HepG2 (cell line): ENCODE data around the gene C19orf38. TPM values are rescaled to one million over a fixed set of nuclear protein-coding genes. Genes with fewer than 3 reads are reported as not detected.

ENCODE experiments used
- ATAC-seq: fragments of 200-7000 bp; cut with Tn5 transposase; 3 replicates; pipeline ENCODE4 v1.9.1; 2020; ENCODE audit warnings: mild to moderate bottlenecking, moderate library complexity
- BruUV-seq: library from RNA; stranded (reverse); fragments of 400-500 nt; replicated peaks from 2 replicates; lab custom pipeline; 2021; lab: Mats Ljungman, UMichigan
- CTCF ChIA-PET: fragments of 300-600 bp; formaldehyde crosslinking; extraction: SDS; loops from one replicate; lab custom pipeline; 2021; ENCODE audit warnings: low total read pairs, inconsistent platforms, low intra/inter-chr PET ratio; lab: Yijun Ruan, JAX
- POLR2A ChIA-PET: fragments of 350-600 bp; sonication (Branson Sonifier 250); formaldehyde crosslinking; loops from one replicate; lab custom pipeline; 2020; ENCODE audit warnings: antibody characterized with exemption, inconsistent platforms; lab: Yijun Ruan, JAX
- DNase-seq: peaks from one replicate; pipeline ENCODE4 v3.0.0-alpha.2; 2015; ENCODE audit warnings: low spot score
- FAIRE-seq: peaks from 3 replicates; lab custom pipeline; 2011; peaks lifted over from hg19 to GRCh38; lab: Jason Lieb, UNC
- H2AFZ ChIP-seq: one replicate; pipeline ENCODE4 v1.6.1; 2011; ENCODE audit warnings: low read length, inconsistent platforms
- H3K27ac ChIP-seq: fragments of 300-600 bp; 3 replicates; pipeline ENCODE4 v1.8.0; 2011; ENCODE audit warnings: mixed run types, mild to moderate bottlenecking, mixed read lengths, low read length, inconsistent platforms; ENCODE audit not compliant: insufficient read depth; ENCODE audit errors: extremely low read length
- H3K27me3 ChIP-seq, 2 experiments: fragments of 200-600 bp in 1 of 2; 2 replicates in 1 of 2; 3 replicates in 1 of 2; pipeline versions ENCODE4 v1.6.0 to v1.8.0; 2011; ENCODE audit warnings: low read length in 2 of 2, mild to moderate bottlenecking in 2 of 2, moderate library complexity in 2 of 2, inconsistent platforms in 1 of 2; ENCODE audit not compliant: insufficient read depth in 2 of 2, control insufficient read depth in 1 of 2
- H3K36me3 ChIP-seq, 2 experiments: fragments of 200-600 bp in 1 of 2; replicated peaks in 1 of 2; 2 replicates in 1 of 2; 3 replicates in 1 of 2; pipeline versions ENCODE4 v1.5.1 to v1.8.0; 2011; ENCODE audit warnings: low read length in 2 of 2, inconsistent platforms in 1 of 2; ENCODE audit not compliant: insufficient read depth in 2 of 2, control insufficient read depth in 1 of 2
- H3K4me1 ChIP-seq: 2 replicates; pipeline ENCODE4 v1.5.1; 2012; ENCODE audit warnings: low read length, inconsistent platforms; ENCODE audit not compliant: insufficient read depth
- H3K4me2 ChIP-seq: 2 replicates; pipeline ENCODE4 v1.6.0; 2011; ENCODE audit warnings: low read depth, low read length, inconsistent platforms
- H3K4me3 ChIP-seq, 3 experiments: fragments of 200-600 bp in 1 of 3; sonication (generic), shearing (Covaris generic) in 1 of 3; replicated peaks in 1 of 3; 2 replicates each; pipeline ENCODE4 v1.5.1; 2011 to 2016; ENCODE audit warnings: low read length in 3 of 3, inconsistent platforms in 2 of 3, low read depth in 2 of 3, mild to moderate bottlenecking in 2 of 3, control low read depth in 1 of 3, mixed read lengths in 1 of 3; ENCODE audit not compliant: insufficient read depth in 1 of 3
- H3K79me2 ChIP-seq: one replicate; pipeline ENCODE4 v1.6.1; 2011; ENCODE audit warnings: low read length, inconsistent platforms; ENCODE audit not compliant: insufficient read depth
- H3K9ac ChIP-seq: 2 replicates; pipeline ENCODE4 v1.6.0; 2011; ENCODE audit warnings: mild to moderate bottlenecking, low read depth, low read length, inconsistent platforms; ENCODE audit not compliant: insufficient read depth
- H3K9me3 ChIP-seq: 2 replicates; pipeline ENCODE4 v1.5.1; 2012; ENCODE audit warnings: mild to moderate bottlenecking, low read length
- H4K20me1 ChIP-seq: 2 replicates; pipeline ENCODE4 v1.6.0; 2011; ENCODE audit warnings: inconsistent platforms, mild to moderate bottlenecking, low read length, moderate library complexity; ENCODE audit not compliant: insufficient read depth
- ATF3 ChIP-seq: sonication (generic); formaldehyde crosslinking; IDR thresholded peaks from 2 replicates; pipeline ENCODE4 v1.4.0; 2020; ENCODE audit warnings: missing genetic modification reagents
- CBX5 ChIP-seq: sonication (generic); formaldehyde crosslinking; IDR thresholded peaks from 2 replicates; pipeline ENCODE4 v1.4.0; 2020; ENCODE audit warnings: missing genetic modification reagents, borderline replicate concordance
- CEBPZ ChIP-seq: IDR thresholded peaks from 2 replicates; pipeline ENCODE4 v1.6.1; 2012; ENCODE audit warnings: low read length, improper control_type of control experiment
- NR3C1 ChIP-seq: sonication (generic); formaldehyde crosslinking; IDR thresholded peaks from 2 replicates; pipeline ENCODE4 v1.4.0; 2020; ENCODE audit warnings: missing genetic modification reagents
- RCOR2 ChIP-seq: IDR thresholded peaks from 2 replicates; pipeline ENCODE4 v1.6.1; 2016; ENCODE audit warnings: missing biosample characterization, missing genetic modification reagents
- USF2 ChIP-seq, 2 experiments: sonication (generic) in 1 of 2; formaldehyde crosslinking in 1 of 2; IDR thresholded peaks; 2 replicates each; pipeline versions ENCODE4 v1.5.1 to v1.6.1; 2011 to 2020; ENCODE audit warnings: borderline replicate concordance in 1 of 2, low read depth in 1 of 2, low read length in 1 of 2, mild to moderate bottlenecking in 1 of 2, missing genetic modification reagents in 1 of 2, moderate library complexity in 1 of 2
- ZNF768 ChIP-seq: sonication (generic); formaldehyde crosslinking; IDR thresholded peaks from 2 replicates; pipeline ENCODE4 v1.4.0; 2020; ENCODE audit warnings: missing genetic modification reagents
- WGBS: methylation state at CpG from one replicate; pipeline ENCODE4 v1.1.6; 2017; ENCODE audit warnings: low lambda C conversion rate; 5-methylcytosine and 5-hydroxymethylcytosine counted together
- in situ Hi-C: cut with HindIII; loops from 2 replicates; pipeline ENCODE4 v1.10.0; 2017; ENCODE audit warnings: low pct_unique_long_range_greater_than_20kb; ENCODE audit not compliant: extremely low pct_ligation_motif_present
- intact Hi-C: fragments of 100-400 bp; cut with micrococcal nuclease; formaldehyde crosslinking; loops from one replicate; pipeline ENCODE4 v1.10.0; 2022; ENCODE audit not compliant: unreplicated experiment
- polyA plus RNA-seq, 8 experiments: library from polyadenylated mRNA; depleted of rRNA in 3 of 8; stranded (reverse) in 7 of 8; unstranded in 1 of 8; fragments of >200 nt; fragmentation: Illumina TruSeq in 4 of 8; extraction: Trizol in 4 of 8; gene quantifications; 2 replicates each; pipeline versions ENCODE4 v1.2.1 to v1.2.3, GENCODE V29; 2011 to 2016; ENCODE audit warnings: low read depth in 4 of 8, missing spikeins in 1 of 8, mixed read lengths in 1 of 8; ENCODE audit not compliant: insufficient read depth in 1 of 8
- total RNA-seq, 5 experiments: library from RNA; depleted of rRNA; stranded (reverse); fragments of >200 nt; fragmentation: Illumina TruSeq; extraction: Trizol; gene quantifications; 2 replicates each; pipeline ENCODE4 v1.2.3, GENCODE V29; 2016; ENCODE audit warnings: low read depth in 1 of 5
- TF ChIP-seq, protein P1 (sequence below): sonication (generic); formaldehyde crosslinking; IDR thresholded peaks from 2 replicates; pipeline ENCODE4 v1.4.0; 2020; ENCODE audit warnings: missing genetic modification reagents

The C19orf38 gene
- total and polyA plus RNA-seq, 2 of the 13 experiments (the other 11 are each of a cell fraction or from before 2014, with no cell fraction given), result 0.11 TPM; not detected in 1

DNA sequence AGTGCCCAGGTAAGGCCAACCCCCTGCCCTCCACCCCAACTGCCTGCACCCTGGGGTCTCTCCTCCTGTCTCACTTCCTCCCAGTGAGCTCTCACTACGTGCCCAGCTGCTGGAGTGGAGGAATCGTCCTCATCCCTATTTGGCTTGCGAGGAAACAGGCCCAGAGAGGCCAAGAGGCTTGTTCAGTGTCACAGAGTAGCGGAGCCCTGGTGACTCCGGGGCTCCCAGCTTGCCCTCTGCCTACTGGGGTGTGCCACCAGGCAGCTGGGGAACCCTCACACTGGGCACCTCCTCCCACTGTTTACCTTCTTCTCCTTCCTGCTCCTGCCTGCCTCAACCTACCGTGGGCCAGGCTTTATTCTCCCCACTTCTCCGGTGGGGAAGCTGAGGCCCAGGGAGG is 17.8 kb upstream of the C19orf38 start:
- CTCF ChIA-PET, result no interaction called here
- no TSS peak for BruUV-seq
- TF ChIP-seq ZNF768 (CRISPR knock-in tag) (peak; percentile 75), CEBPZ (no peak), CBX5 (no peak), RCOR2 (CRISPR knock-in tag) (no peak), ATF3 (no peak), USF2 (IDR thresholded peaks at IDR 0.05; ENCODE audit: low read depth, low read length) (no peak), USF2 (CRISPR knock-in tag; IDR thresholded peaks at IDR 0.05; ENCODE audit: borderline replicate concordance) (no peak), NR3C1 (CRISPR knock-in tag) (no peak)
- TF ChIP-seq, protein P1, sequence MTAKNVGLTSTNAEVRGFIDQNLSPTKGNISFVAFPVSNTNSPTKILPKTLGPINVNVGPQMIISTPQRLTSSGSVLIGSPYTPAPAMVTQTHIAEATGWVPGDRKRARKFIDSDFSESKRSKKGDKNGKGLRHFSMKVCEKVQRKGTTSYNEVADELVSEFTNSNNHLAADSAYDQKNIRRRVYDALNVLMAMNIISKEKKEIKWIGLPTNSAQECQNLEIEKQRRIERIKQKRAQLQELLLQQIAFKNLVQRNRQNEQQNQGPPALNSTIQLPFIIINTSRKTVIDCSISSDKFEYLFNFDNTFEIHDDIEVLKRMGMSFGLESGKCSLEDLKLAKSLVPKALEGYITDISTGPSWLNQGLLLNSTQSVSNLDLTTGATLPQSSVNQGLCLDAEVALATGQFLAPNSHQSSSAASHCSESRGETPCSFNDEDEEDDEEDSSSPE (CRISPR knock-in tag), result no peak
- TF ChIP-seq, all 625 proteins: peak for 1
- H3K4me3 ChIP-seq, result no peak overlapping the region
- FAIRE-seq (no peak), ATAC-seq (no peak; the same call in 2 of the 3 replicates), DNase-seq (no peak)
- H3K27me3 ChIP-seq, result no peaks in the 10 kb centered on the region
- no peak overlapping the region for H3K4me2 ChIP-seq
- no peaks in the 10 kb centered on the region for H3K9me3 ChIP-seq
- H3K4me1 ChIP-seq, result peaks cover 5% of the 10 kb centered on the region; the same call in 1 of the 2 replicates
- no peak overlapping the region for H3K9ac ChIP-seq
- WGBS, result 100% methylated on average over 4 of the region's 7 CpGs
- H3K36me3 ChIP-seq, result peaks cover 15 to 26% of the 10 kb centered on the region in 2 experiments; a peak in 4 of 5 replicates
- H4K20me1 ChIP-seq, result no peaks in the 10 kb centered on the region
- no peak overlapping the region for H2AFZ ChIP-seq
- H3K79me2 ChIP-seq, result no peaks in the 10 kb centered on the region
- no peak overlapping the region for H3K27ac ChIP-seq
- intact Hi-C loops, result loop anchor here (10.0 kb wide), 1 partner anchor 116 kb away; the partner anchor contains the start of gene DNM2
- in situ Hi-C loops, result no loop called here
- POLR2A ChIA-PET, result no interaction called here
